HG03196 (cell line): ENCODE results near the gene LNX1.
"Not testable (repeated sequence)": the region's sequence is repeated elsewhere in the genome, so short reads cannot be mapped to it uniquely, and the experiment has no call there.

Source experiments
- ATAC-seq: cut with Tn5 transposase; IDR thresholded peaks from one replicate; pipeline ENCODE4 v1.9.1; 2021; ENCODE audit not compliant: unreplicated experiment

The LNX1 gene

GRCh38 chr4:53476232-53477037 lies 114.9 kb downstream of the LNX1 start:
- ATAC-seq = no peak

GRCh38 chr4:53466576-53466975 lies 124.7 kb downstream of the LNX1 start:
- not testable (repeated sequence) for ATAC-seq

GRCh38 chr4:53465891-53466290 lies 125.4 kb downstream of the LNX1 start:
- ATAC-seq = no peak

GRCh38 chr4:53465281-53465680 lies 126.0 kb downstream of the LNX1 start:
- ATAC-seq = no peak

- ATAC-seq = no peak
Observed at GRCh38 chr4:53463340-53463739, 127.9 kb downstream of the LNX1 start.

- ATAC-seq = no peak
Observed at GRCh38 chr4:53461244-53461643, 130.0 kb downstream of the LNX1 start.

- no peak for ATAC-seq
Observed at GRCh38 chr4:53459548-53459947, 131.7 kb downstream of the LNX1 start.

- no peak for ATAC-seq
Observed at GRCh38 chr4:53456178-53456577, 135.1 kb downstream of the LNX1 start.

- ATAC-seq = no peak
Observed at GRCh38 chr4:53455766-53456165, 135.5 kb downstream of the LNX1 start.

- no peak for ATAC-seq
Observed at GRCh38 chr4:53453385-53453784, 137.9 kb downstream of the LNX1 start.

- ATAC-seq = no peak
Observed at GRCh38 chr4:53450773-53451172, 140.5 kb downstream of the LNX1 start.

- no peak for ATAC-seq
Observed at GRCh38 chr4:53444954-53445353, 146.3 kb downstream of the LNX1 start.

GRCh38 chr4:53441564-53441963 lies 149.7 kb downstream of the LNX1 start:
- ATAC-seq = no peak

GRCh38 chr4:53436251-53436650 lies 155.0 kb downstream of the LNX1 start:
- ATAC-seq = no peak

- ATAC-seq = no peak
Observed at GRCh38 chr4:53432528-53433424, 158.5 kb downstream of the LNX1 start.

- no peak for ATAC-seq
Observed at GRCh38 chr4:53431052-53431451, 160.2 kb downstream of the LNX1 start.

GRCh38 chr4:53427366-53427765 lies 163.9 kb downstream of the LNX1 start:
- no peak for ATAC-seq

- ATAC-seq = no peak
Observed at GRCh38 chr4:53424280-53424679, 167.0 kb downstream of the LNX1 start.

GRCh38 chr4:53422367-53422766 lies 168.9 kb downstream of the LNX1 start:
- no peak for ATAC-seq

- ATAC-seq = no peak
Observed at GRCh38 chr4:53421791-53422190, 169.5 kb downstream of the LNX1 start.

GRCh38 chr4:53419208-53419607 lies 172.1 kb downstream of the LNX1 start:
- ATAC-seq = no peak

GRCh38 chr4:53409479-53409878 lies 181.8 kb downstream of the LNX1 start:
- not testable (repeated sequence) for ATAC-seq
